DND-41 (cell line): ENCODE data around the gene GFOD1.
A peak's percentile ranks its signal among the peaks of the same experiment; 100 is the strongest.

Experiments used
- ATAC-seq: fragments of 200-7000 bp; cut with Tn5 transposase; 3 replicates; pipeline ENCODE4 v1.9.1; 2021; ENCODE audit warnings: low read depth; ENCODE audit not compliant: insufficient read depth
- DNase-seq: peaks from one replicate; pipeline ENCODE4 v3.0.0-alpha.2; 2020
- H2AFZ ChIP-seq: 2 replicates; pipeline ENCODE4 v1.6.0; 2012; ENCODE audit warnings: low read depth, low read length
- H3K27ac ChIP-seq: 2 replicates; pipeline ENCODE4 v1.5.1; 2012; ENCODE audit warnings: low read length, inconsistent platforms
- H3K27me3 ChIP-seq: fragments of 200-600 bp; sonication (generic); 2 replicates; pipeline ENCODE4 v1.6.0; 2012; ENCODE audit warnings: low read length, mild to moderate bottlenecking, inconsistent platforms; ENCODE audit not compliant: insufficient read depth, poor library complexity
- H3K36me3 ChIP-seq: 2 replicates; pipeline ENCODE4 v1.5.1; 2012; ENCODE audit warnings: low read length, inconsistent platforms; ENCODE audit not compliant: insufficient read depth
- H3K4me1 ChIP-seq: 2 replicates; pipeline ENCODE4 v1.5.1; 2012; ENCODE audit warnings: mild to moderate bottlenecking, low read length; ENCODE audit not compliant: insufficient read depth
- H3K4me2 ChIP-seq: 2 replicates; pipeline ENCODE4 v1.6.0; 2012; ENCODE audit warnings: mild to moderate bottlenecking, moderate library complexity, low read length, inconsistent platforms; ENCODE audit not compliant: insufficient read depth
- H3K4me3 ChIP-seq, 2 experiments: fragments of 200-600 bp in 1 of 2; shearing (Covaris generic) in 1 of 2; 2 replicates each; pipeline ENCODE4 v1.5.1; 2012 to 2016; ENCODE audit warnings: inconsistent platforms in 2 of 2, low read length in 2 of 2, mild to moderate bottlenecking in 2 of 2, low read depth in 1 of 2, moderate library complexity in 1 of 2
- H3K79me2 ChIP-seq: 2 replicates; pipeline ENCODE4 v1.6.0; 2012; ENCODE audit warnings: low read length, inconsistent platforms; ENCODE audit not compliant: insufficient read depth
- H3K9ac ChIP-seq: 2 replicates; pipeline ENCODE4 v1.6.0; 2012; ENCODE audit warnings: low read depth, mild to moderate bottlenecking, inconsistent platforms, low read length, moderate library complexity
- H3K9me3 ChIP-seq: 2 replicates; pipeline ENCODE4 v1.5.1; 2012; ENCODE audit warnings: low read length, moderate library complexity, mild to moderate bottlenecking, inconsistent platforms; ENCODE audit not compliant: insufficient read depth, severe bottlenecking
- H4K20me1 ChIP-seq: 2 replicates; pipeline ENCODE4 v1.6.0; 2012; ENCODE audit warnings: low read length; ENCODE audit not compliant: insufficient read depth
- CTCF ChIP-seq: IDR thresholded peaks from 2 replicates; pipeline ENCODE4 v1.5.1; 2012; ENCODE audit warnings: borderline replicate concordance, low read length, moderate library complexity, mild to moderate bottlenecking; ENCODE audit not compliant: poor library complexity, severe bottlenecking; ENCODE audit errors: extremely low read depth
- EZH2 ChIP-seq: IDR thresholded peaks from 3 replicates; pipeline ENCODE4 v1.6.1; 2012; ENCODE audit warnings: borderline replicate concordance, low read depth, mild to moderate bottlenecking, moderate library complexity, low read length, inconsistent platforms; ENCODE audit not compliant: severe bottlenecking

GFOD1 gene

GRCh38 chr6:13339863-13340630, 147.4 kb downstream of the GFOD1 start:
- Histone ChIP-seq H3K9me3 (no peaks in the 10 kb centered on the region), H3K9ac (no peak overlapping the region), H3K4me3 (no peak overlapping the region), H3K27me3 (no peaks in the 10 kb centered on the region), H3K4me1 (peaks cover 4% of the 10 kb centered on the region), H2AFZ (no peak overlapping the region), H3K79me2 (no peaks in the 10 kb centered on the region), H4K20me1 (no peaks in the 10 kb centered on the region), H3K36me3 (no peaks in the 10 kb centered on the region), H3K27ac (no peak overlapping the region), H3K4me2 (no peak overlapping the region)
- ATAC-seq (no peak), DNase-seq (no peak)
- TF ChIP-seq CTCF (no peak), EZH2 (no peak)

GRCh38 chr6:13338038-13338437, 149.4 kb downstream of the GFOD1 start:
- DNase-seq = no peak
- H3K4me1 ChIP-seq = peaks cover 4% of the 10 kb centered on the region
- H3K9me3 ChIP-seq = no peaks in the 10 kb centered on the region
- no peak overlapping the region for H3K9ac ChIP-seq
- no peak overlapping the region for H2AFZ ChIP-seq
- no peak overlapping the region for H3K4me3 ChIP-seq
- no peaks in the 10 kb centered on the region for H3K36me3 ChIP-seq
- H3K27me3 ChIP-seq = no peaks in the 10 kb centered on the region
- no peak for ATAC-seq
- H3K27ac ChIP-seq = no peak overlapping the region
- no peak overlapping the region for H3K4me2 ChIP-seq
- H3K79me2 ChIP-seq = no peaks in the 10 kb centered on the region
- no peak for TF ChIP-seq EZH2
- no peak for TF ChIP-seq CTCF
- H4K20me1 ChIP-seq = no peaks in the 10 kb centered on the region

DNA sequence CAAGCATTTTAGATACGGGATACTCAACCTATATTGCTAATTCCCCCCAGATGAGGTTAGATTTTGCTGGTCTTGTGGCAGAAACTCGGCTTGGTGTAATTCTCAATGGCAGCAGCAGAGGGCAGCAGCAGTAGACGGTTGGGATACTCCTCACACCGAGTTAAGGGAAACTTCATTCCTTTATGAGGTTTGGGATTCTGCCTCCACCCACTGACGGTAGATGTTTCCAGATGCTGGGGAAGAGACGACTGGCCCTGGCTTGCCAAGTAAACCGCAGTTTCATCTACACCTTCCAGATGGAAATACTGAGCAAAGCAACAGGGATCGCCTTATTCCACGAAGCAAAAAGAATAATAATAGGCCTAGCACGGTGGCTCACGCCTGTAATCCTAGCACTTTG, 150.8 kb downstream of the GFOD1 start:
- peak; percentile 72 for DNase-seq
- no peaks in the 10 kb centered on the region for H3K27me3 ChIP-seq
- H3K4me1 ChIP-seq = peaks cover 4% of the 10 kb centered on the region
- H3K36me3 ChIP-seq = no peaks in the 10 kb centered on the region
- peak; percentile 89 for ATAC-seq
- H3K27ac ChIP-seq = no peak overlapping the region
- H4K20me1 ChIP-seq = no peaks in the 10 kb centered on the region
- H3K4me2 ChIP-seq = peak overlapping the region; percentile 38; the same call in 1 of the 2 replicates
- no peak overlapping the region for H3K9ac ChIP-seq
- no peak overlapping the region for H3K4me3 ChIP-seq
- no peaks in the 10 kb centered on the region for H3K9me3 ChIP-seq
- no peaks in the 10 kb centered on the region for H3K79me2 ChIP-seq
- TF ChIP-seq CTCF (peak; percentile 91), EZH2 (no peak)
- peak overlapping the region; percentile 67 for H2AFZ ChIP-seq
